C4-2B (cell line): ENCODE results near the gene GLCE.

Experiments used
- ZFX ChIP-seq: fragments of 450-650 bp; IDR thresholded peaks from 2 replicates; pipeline ENCODE4 v1.6.1; 2017
- TF ChIP-seq, protein P1 (sequence below): fragments of 450-650 bp; conservative IDR thresholded peaks from 2 replicates; pipeline ENCODE4 v1.5.1; 2017; ENCODE audit warnings: mild to moderate bottlenecking

DNA sequence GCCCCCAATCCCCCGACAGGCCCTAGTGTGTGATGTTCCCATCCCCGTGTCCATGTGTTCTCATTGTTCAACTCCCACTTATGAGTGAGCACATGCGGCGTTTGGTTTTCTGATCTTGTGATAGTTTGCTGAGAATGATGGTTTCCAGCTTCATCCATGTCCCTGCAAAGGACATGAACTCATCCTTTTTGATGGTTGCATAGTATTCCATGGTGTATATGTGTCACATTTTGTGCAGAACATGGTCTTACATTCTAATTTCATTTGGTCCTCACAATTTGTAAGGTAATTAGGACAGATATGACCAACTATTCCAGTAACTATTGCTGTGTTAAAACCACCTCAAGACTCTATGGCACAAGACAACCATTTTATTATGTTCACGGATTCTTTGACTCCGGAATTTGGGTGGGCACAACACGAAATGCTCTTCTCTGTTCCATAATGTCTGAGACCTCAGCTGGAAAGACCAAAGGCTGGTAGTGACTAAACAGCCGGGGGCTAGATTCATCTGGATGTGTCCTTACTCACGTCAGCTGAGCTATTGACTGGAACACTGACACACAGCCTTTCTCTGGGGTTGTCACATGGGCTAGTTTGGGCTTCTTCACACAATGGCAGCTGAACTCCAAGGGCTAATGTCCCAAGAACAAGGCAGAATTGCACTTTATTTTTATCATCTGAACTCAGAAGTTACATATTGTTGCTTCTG is 13.6 kb upstream of the GLCE start:
- TF ChIP-seq, protein P1, sequence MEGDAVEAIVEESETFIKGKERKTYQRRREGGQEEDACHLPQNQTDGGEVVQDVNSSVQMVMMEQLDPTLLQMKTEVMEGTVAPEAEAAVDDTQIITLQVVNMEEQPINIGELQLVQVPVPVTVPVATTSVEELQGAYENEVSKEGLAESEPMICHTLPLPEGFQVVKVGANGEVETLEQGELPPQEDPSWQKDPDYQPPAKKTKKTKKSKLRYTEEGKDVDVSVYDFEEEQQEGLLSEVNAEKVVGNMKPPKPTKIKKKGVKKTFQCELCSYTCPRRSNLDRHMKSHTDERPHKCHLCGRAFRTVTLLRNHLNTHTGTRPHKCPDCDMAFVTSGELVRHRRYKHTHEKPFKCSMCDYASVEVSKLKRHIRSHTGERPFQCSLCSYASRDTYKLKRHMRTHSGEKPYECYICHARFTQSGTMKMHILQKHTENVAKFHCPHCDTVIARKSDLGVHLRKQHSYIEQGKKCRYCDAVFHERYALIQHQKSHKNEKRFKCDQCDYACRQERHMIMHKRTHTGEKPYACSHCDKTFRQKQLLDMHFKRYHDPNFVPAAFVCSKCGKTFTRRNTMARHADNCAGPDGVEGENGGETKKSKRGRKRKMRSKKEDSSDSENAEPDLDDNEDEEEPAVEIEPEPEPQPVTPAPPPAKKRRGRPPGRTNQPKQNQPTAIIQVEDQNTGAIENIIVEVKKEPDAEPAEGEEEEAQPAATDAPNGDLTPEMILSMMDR = no peak
- no peak for TF ChIP-seq ZFX
